NB4 (cell line): ENCODE results near the gene QSOX1.

Experiments used
- CTCF ChIP-seq: IDR thresholded peaks from one replicate; pipeline ENCODE4 v1.5.1; 2012; ENCODE audit warnings: low read depth, low read length
- MAX ChIP-seq: IDR thresholded peaks from 2 replicates; pipeline ENCODE4 v1.6.1; 2011; ENCODE audit warnings: low read depth, low read length
- MYC ChIP-seq: IDR thresholded peaks from 2 replicates; pipeline ENCODE4 v1.6.1; 2011; ENCODE audit warnings: low read depth, low read length
- POLR2A ChIP-seq: IDR thresholded peaks from 2 replicates; pipeline ENCODE4 v1.6.1; 2011; ENCODE audit warnings: mild to moderate bottlenecking; ENCODE audit not compliant: insufficient read length; ENCODE audit errors: extremely low read depth

- no peak for TF ChIP-seq CTCF
- TF ChIP-seq MAX: no peak
- TF ChIP-seq POLR2A: no peak
- no peak for TF ChIP-seq MYC
Observed at GRCh38 chr1:180186831-180187230, 32.2 kb downstream of the QSOX1 start.
